ENCODE data around the gene OR4N5. TPM values are rescaled to one million over a fixed set of nuclear protein-coding genes. Genes with fewer than 3 reads are reported as not detected.

Gene OR4N5

DNA sequence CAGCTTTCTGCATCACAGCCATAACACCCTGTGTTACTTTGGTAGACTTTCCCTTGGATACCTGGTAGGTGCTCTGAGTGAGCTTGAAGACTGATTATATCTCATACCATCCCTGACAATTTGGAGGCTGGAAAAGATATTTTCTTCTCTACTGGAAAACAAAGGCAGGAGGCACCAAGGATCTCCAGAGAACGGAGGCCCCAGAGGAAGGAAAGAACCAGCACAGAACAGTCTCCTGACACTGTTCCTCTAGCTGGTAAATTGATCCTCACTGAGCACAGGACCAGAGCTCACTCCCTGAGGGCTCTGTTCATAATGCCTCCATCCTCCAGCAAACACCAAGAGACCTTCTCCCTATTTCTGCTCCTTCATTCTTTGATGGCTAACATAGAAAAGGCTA is 52.0 kb downstream of the OR4N5 start, which contains the start of gene OR11G2:
Gene OR11G2, plus strand, starts transcription at position 301 of the 400 bp plus-strand sequence. CDS start 6,542 bp downstream, outside the sequence.
- H3K9me3 ChIP-seq (replicated peaks in 1 of 2; ENCODE audit: control insufficient read depth in 2 of 2, insufficient read depth in 1 of 2, low read depth in 1 of 2, low read length in 2 of 2), result peaks cover 0 to 22% of the 10 kb centered on the region in 2 donors
- WGBS, 2 donors (ENCODE audit: extremely low coverage in 2 of 2, insufficient read length in 2 of 2, insufficient replicate concordance in 1 of 2), result no CpG with 5 or more reads among the region's 1 CpG

DNA sequence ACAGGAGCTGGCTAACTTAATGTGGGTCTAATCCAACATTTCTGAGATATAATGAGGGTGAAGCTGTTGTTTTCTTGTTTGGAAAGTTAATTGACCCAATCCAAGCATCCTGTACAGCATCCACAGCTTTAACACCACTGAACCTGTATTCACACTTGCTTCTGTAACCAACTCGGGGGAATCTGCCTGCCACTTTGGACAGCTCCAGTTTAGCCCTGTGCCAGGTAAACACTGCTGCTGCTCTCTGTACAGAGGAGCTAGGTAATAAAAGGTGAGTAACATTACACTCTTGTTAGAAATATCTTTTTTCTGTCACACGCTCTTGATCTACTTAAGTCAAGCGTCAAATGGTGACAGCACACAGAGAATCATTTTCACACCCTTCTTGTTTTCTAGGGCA is 52.8 kb downstream of the OR4N5 start:
- Histone ChIP-seq H3K27me3 (ENCODE audit: control insufficient read depth in 3 of 3, insufficient read depth in 3 of 3, low read depth in 1 of 3, low read length in 3 of 3) (peaks cover 0 to 15% (median 0%) of the 10 kb centered on the region in 3 experiments), H3K14ac (ENCODE audit: low read length) (no peak overlapping the region), H2BK12ac (ENCODE audit: low read length) (no peak overlapping the region), H4K91ac (ENCODE audit: low read depth, low read length, poor library complexity) (no peak overlapping the region), H3K18ac (ENCODE audit: low read length) (no peak overlapping the region), H3K9ac (ENCODE audit: low read depth, low read length, poor library complexity) (no peak overlapping the region), H2BK15ac (ENCODE audit: low read length) (no peak overlapping the region), H2AFZ (ENCODE audit: low read length) (no peak overlapping the region), H3K79me1 (ENCODE audit: low read depth, low read length) (peaks cover 2% of the 10 kb centered on the region), H3K4ac (ENCODE audit: low read length) (no peak overlapping the region), H3K27ac (replicated peaks; ENCODE audit: low read length) (no peak overlapping the region), H3K4me1 (ENCODE audit: control insufficient read depth in 2 of 2, insufficient read depth in 1 of 2, low read depth in 1 of 2, low read length in 2 of 2) (no peaks in the 10 kb centered on the region), H2BK120ac (ENCODE audit: low read depth, low read length) (no peak overlapping the region), H3K4me3 (ENCODE audit: low read length in 2 of 2) (no peak overlapping the region), H2BK5ac (ENCODE audit: low read length) (no peak overlapping the region), H3K9me3 (replicated peaks in 1 of 2; ENCODE audit: control insufficient read depth in 2 of 2, insufficient read depth in 1 of 2, low read depth in 1 of 2, low read length in 2 of 2) (peaks cover 0 to 25% of the 10 kb centered on the region in 2 donors), H3K36me3 (replicated peaks in 1 of 2; ENCODE audit: control insufficient read depth in 2 of 2, insufficient read depth in 2 of 2, low read length in 2 of 2) (no peaks in the 10 kb centered on the region), H2AK5ac (ENCODE audit: low read depth, low read length) (no peak overlapping the region), H3K23ac (ENCODE audit: low read depth, low read length, poor library complexity) (no peak overlapping the region), H3K4me2 (ENCODE audit: insufficient read depth, low read length, poor library complexity, severe bottlenecking) (no peak overlapping the region), H4K8ac (ENCODE audit: low read depth, low read length) (no peak overlapping the region)
- DNase-seq (ENCODE audit: low spot score), result no peak
- WGBS, 2 donors (ENCODE audit: extremely low coverage in 2 of 2, insufficient read length in 2 of 2, insufficient replicate concordance in 1 of 2), result no CpG with 5 or more reads among the region's 3 CpGs

More for the DNA sequence above, 52.0 kb downstream of the OR4N5 start, which contains the start of gene OR11G2:
- Histone ChIP-seq H2BK5ac (ENCODE audit: low read length) (no peak within 1 kb of the TSS), H2AK5ac (ENCODE audit: low read depth, low read length) (no peak within 1 kb of the TSS), H3K27me3 (ENCODE audit: control insufficient read depth in 3 of 3, insufficient read depth in 3 of 3, low read depth in 1 of 3, low read length in 3 of 3) (peaks cover 0 to 13% (median 0%) of the 10 kb centered on the region in 3 experiments), H2BK120ac (ENCODE audit: low read depth, low read length) (no peak within 1 kb of the TSS), H3K36me3 (replicated peaks in 1 of 2; ENCODE audit: control insufficient read depth in 2 of 2, insufficient read depth in 2 of 2, low read length in 2 of 2) (no peaks in the 10 kb centered on the region), H3K4me3 (ENCODE audit: low read length in 2 of 2) (no peak within 1 kb of the TSS), H4K8ac (ENCODE audit: low read depth, low read length) (no peak within 1 kb of the TSS), H2BK12ac (ENCODE audit: low read length) (no peak within 1 kb of the TSS), H3K9ac (ENCODE audit: low read depth, low read length, poor library complexity) (no peak within 1 kb of the TSS), H3K4me2 (ENCODE audit: insufficient read depth, low read length, poor library complexity, severe bottlenecking) (no peak within 1 kb of the TSS), H3K79me1 (ENCODE audit: low read depth, low read length) (peaks cover 2% of the 10 kb centered on the region), H3K18ac (ENCODE audit: low read length) (no peak within 1 kb of the TSS), H3K4ac (ENCODE audit: low read length) (no peak within 1 kb of the TSS), H3K27ac (replicated peaks; ENCODE audit: low read length) (no peak within 1 kb of the TSS), H4K91ac (ENCODE audit: low read depth, low read length, poor library complexity) (no peak within 1 kb of the TSS), H2BK15ac (ENCODE audit: low read length) (no peak within 1 kb of the TSS), H3K14ac (ENCODE audit: low read length) (no peak within 1 kb of the TSS), H3K23ac (ENCODE audit: low read depth, low read length, poor library complexity) (no peak within 1 kb of the TSS), H2AFZ (ENCODE audit: low read length) (no peak within 1 kb of the TSS), H3K4me1 (ENCODE audit: control insufficient read depth in 2 of 2, insufficient read depth in 1 of 2, low read depth in 1 of 2, low read length in 2 of 2) (no peaks in the 10 kb centered on the region)
- no peak for DNase-seq (ENCODE audit: low spot score)

DNA sequence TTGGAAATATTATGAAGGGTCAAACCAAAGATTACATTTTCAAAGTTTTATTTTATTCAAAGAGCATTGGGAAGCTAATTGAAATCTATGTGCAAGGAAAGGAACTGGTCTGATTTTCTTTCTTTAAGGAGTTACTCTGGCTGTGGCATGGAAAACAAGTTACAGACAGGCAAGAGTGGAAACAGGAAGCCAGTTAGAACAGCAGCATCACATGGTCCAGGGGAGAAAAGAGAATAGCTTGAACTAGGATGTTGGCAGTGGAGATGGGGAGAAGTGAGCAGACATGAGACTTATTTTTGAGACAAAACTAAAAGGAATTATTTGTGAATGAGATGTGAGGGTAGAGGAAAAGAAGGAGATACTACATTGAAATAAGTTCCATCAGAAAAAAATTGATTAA is 55.5 kb downstream of the OR4N5 start:
- Histone ChIP-seq H3K79me1 (ENCODE audit: low read depth, low read length) (no peaks in the 10 kb centered on the region), H2BK5ac (ENCODE audit: low read length) (no peak overlapping the region), H3K4me3 (ENCODE audit: low read length in 2 of 2) (no peak overlapping the region), H3K27me3 (ENCODE audit: control insufficient read depth in 3 of 3, insufficient read depth in 3 of 3, low read depth in 1 of 3, low read length in 3 of 3) (peaks cover 0 to 15% (median 0%) of the 10 kb centered on the region in 3 experiments), H2AFZ (ENCODE audit: low read length) (no peak overlapping the region), H3K23ac (ENCODE audit: low read depth, low read length, poor library complexity) (no peak overlapping the region), H3K9me3 (replicated peaks in 1 of 2; ENCODE audit: control insufficient read depth in 2 of 2, insufficient read depth in 1 of 2, low read depth in 1 of 2, low read length in 2 of 2) (peaks cover 0 to 24% of the 10 kb centered on the region in 2 donors), H3K36me3 (replicated peaks in 1 of 2; ENCODE audit: control insufficient read depth in 2 of 2, insufficient read depth in 2 of 2, low read length in 2 of 2) (no peaks in the 10 kb centered on the region), H3K4me1 (ENCODE audit: control insufficient read depth in 2 of 2, insufficient read depth in 1 of 2, low read depth in 1 of 2, low read length in 2 of 2) (no peaks in the 10 kb centered on the region), H2AK5ac (ENCODE audit: low read depth, low read length) (no peak overlapping the region), H2BK120ac (ENCODE audit: low read depth, low read length) (no peak overlapping the region), H3K14ac (ENCODE audit: low read length) (no peak overlapping the region), H3K4me2 (ENCODE audit: insufficient read depth, low read length, poor library complexity, severe bottlenecking) (no peak overlapping the region), H3K18ac (ENCODE audit: low read length) (no peak overlapping the region), H4K91ac (ENCODE audit: low read depth, low read length, poor library complexity) (no peak overlapping the region), H3K4ac (ENCODE audit: low read length) (no peak overlapping the region), H3K9ac (ENCODE audit: low read depth, low read length, poor library complexity) (no peak overlapping the region), H3K27ac (replicated peaks; ENCODE audit: low read length) (no peak overlapping the region), H4K8ac (ENCODE audit: low read depth, low read length) (no peak overlapping the region), H2BK15ac (ENCODE audit: low read length) (no peak overlapping the region), H2BK12ac (ENCODE audit: low read length) (no peak overlapping the region)
- DNase-seq (ENCODE audit: low spot score), result no peak

Small RNAs within 50 kb of the gene (small RNA-seq; reads per million reads assigned to genes)
- not detected for gene GTF2IP22 (ENCODE audit: insufficient read depth)
- gene RNA5SP380 (ENCODE audit: insufficient read depth), result not detected
